Gastroesophageal sphincter (tissue), 3 donors: ENCODE measurements around the gene TENT5A.

ENCODE experiments used
- CTCF ChIP-seq, 4 experiments: fragments of 200-600 bp in 2 of 4; fragments of 450-650 bp in 2 of 4; sonication (generic) in 1 of 4; IDR thresholded peaks; one replicate each; pipeline ENCODE4 v1.5.1; 2017 to 2019; ENCODE audit warnings: antibody characterized with exemption in 4 of 4, mild to moderate bottlenecking in 2 of 4, moderate library complexity in 2 of 4
- POLR2A ChIP-seq, 2 donors: fragments of 450-650 bp; IDR thresholded peaks; one replicate each; pipeline ENCODE4 v1.6.1; 2017; ENCODE audit warnings: antibody characterized with exemption in 2 of 2, mild to moderate bottlenecking in 2 of 2, moderate library complexity in 1 of 2
- POLR2AphosphoS5 ChIP-seq: sonication (generic); formaldehyde crosslinking; IDR thresholded peaks from one replicate; pipeline ENCODE4 v1.6.1; 2017; ENCODE audit warnings: antibody characterized with exemption

GRCh38 chr6:81786150-81786549, 33.7 kb upstream of the TENT5A start:
- no peak for TF ChIP-seq POLR2A (IDR thresholded peaks at IDR 0.05)
- no peak for TF ChIP-seq CTCF (IDR thresholded peaks at IDR 0.05)
- no peak for TF ChIP-seq POLR2AphosphoS5
